Activated CD4-positive, alpha-beta T cell treated with anti-CD3 and anti-CD28 coated beads, Interleukin-10, Interleukin-2, amounts not matched to agents 100 ng/mL and 50 ng/mL, durations not matched to agents 16 hours and 8 hours (primary cell): ENCODE measurements around the gene YEATS4.
A peak's percentile ranks its signal among the peaks of the same experiment; 100 is the strongest.

Experiments
- DNase-seq: peaks from one replicate; pipeline ENCODE4 v3.0.0-alpha.2; 2020

YEATS4 gene

DNA sequence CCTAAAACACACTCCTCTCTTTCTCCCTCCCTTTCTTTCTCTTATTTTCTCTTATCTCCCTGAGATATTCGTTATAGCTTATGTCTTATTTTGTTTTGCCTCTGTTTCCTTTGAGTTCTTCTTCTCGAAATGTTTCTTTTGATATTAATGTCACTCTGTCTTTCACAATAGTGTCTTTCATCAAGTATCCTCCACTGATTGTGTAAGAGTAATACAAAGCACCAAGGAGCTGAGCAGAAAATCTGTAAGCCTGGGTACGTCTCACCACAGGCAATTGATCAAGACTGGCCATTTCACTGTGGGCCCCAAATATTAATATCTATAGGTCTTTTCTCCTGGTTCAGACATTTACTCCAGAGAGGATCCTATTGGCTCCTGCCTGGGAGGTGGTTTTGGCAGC lies 16.2 kb upstream of the YEATS4 start:
- DNase-seq: no peak

DNA sequence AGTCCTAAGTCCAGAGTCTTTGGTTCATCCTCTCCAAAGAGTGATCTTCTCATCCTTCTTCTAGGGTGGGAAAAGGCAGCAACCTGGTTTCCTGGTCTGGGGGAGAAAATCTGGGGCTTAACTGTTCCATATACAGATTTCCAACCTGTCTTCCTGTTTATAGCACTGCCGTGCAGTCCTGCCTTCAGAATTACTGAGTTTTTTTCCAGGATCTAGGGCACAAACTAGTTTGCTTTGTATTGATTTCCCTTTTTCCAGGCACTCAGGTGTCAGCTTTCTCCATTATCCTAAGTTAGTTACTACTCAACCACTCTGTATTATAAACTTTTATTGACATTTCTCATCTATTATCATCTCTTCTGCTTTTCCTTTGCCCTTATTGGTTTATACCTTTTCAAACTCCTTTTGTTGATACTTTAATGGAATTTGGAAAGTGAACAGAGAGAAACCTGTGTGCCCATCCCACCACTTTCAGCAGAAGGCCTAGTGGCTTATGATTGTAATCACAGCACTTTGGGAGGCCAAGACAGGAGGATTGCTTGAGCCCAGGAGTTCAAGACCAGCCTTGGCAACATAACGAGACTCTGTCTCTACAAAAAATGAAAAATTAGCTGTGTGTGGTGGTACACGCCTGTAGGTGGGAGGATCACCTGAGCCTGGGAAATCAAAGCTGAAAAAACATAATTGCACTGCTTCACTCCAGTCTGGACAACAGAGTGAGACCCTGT lies 15.5 kb upstream of the YEATS4 start:
- DNase-seq: no peak

DNA sequence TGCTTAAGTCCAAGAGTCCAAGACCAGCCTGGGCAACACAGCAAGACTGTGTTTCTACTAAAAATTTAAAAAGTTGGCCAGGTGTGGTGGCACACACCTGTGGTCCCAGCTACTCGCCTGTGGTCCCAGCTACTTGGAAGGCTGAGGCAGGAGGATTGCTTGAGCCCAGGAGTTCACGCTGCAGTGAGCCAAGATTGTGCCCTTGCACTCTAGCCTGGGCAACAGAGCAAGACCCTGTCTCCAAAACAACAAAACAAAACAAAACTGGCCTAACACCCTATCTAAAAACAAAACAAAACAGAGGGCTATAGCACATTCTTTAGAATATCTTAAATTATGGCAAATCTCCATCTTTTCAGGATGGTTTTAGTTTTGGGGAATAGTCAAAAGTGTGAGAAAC lies 14.5 kb upstream of the YEATS4 start:
- DNase-seq: no peak

DNA sequence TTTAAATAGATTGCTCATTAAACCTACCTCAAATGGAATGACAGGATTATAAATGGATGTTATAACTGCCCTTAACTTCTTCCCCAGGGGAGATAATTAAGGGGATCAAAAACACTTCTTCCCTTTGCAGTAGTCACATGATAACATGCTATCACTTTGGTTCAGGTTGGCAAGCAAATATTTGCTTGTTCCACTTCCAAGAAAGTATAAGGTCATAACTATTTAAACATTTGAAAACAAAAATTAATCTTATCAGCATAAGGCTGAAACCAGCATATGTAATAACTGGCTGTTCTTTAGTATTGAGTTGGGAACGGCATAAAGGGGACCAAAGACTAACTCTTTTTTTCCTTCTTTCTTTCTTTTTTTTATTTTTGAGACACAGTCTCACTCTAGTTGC lies 13.8 kb upstream of the YEATS4 start:
- DNase-seq: no peak

DNA sequence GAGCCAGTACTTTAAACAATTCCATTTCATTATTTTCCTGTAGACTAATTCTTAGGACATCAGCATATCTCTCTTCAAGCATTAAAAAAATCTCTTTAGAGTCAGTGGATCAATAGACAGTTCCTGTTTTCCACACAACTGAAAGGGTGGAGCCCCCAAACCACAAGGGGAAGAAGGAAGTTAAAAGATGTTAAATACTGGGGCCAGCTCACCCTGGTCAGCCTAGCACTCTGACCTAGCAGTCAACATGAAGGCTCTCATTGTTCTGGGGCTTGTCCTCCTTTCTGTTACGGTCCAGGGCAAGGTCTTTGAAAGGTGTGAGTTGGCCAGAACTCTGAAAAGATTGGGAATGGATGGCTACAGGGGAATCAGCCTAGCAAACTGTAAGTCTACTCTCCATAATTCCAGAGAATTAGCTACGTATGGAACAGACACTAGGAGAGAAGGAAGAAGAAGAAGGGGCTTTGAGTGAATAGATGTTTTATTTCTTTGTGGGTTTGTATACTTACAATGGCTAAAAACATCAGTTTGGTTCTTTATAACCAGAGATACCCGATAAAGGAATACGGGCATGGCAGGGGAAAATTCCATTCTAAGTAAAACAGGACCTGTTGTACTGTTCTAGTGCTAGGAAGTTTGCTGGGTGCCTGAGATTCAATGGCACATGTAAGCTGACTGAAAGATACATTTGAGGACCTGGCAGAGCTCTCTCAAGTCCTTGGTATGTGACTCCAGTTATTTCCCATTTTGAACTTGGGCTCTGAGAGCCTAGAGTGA lies 11.2 kb upstream of the YEATS4 start, which contains the start of gene LYZ:
Gene LYZ (plus strand): TSS at position 220 of the 777 bp plus-strand sequence. CDS start 28 bp downstream, at position 248.
- DNase-seq: no peak

DNA sequence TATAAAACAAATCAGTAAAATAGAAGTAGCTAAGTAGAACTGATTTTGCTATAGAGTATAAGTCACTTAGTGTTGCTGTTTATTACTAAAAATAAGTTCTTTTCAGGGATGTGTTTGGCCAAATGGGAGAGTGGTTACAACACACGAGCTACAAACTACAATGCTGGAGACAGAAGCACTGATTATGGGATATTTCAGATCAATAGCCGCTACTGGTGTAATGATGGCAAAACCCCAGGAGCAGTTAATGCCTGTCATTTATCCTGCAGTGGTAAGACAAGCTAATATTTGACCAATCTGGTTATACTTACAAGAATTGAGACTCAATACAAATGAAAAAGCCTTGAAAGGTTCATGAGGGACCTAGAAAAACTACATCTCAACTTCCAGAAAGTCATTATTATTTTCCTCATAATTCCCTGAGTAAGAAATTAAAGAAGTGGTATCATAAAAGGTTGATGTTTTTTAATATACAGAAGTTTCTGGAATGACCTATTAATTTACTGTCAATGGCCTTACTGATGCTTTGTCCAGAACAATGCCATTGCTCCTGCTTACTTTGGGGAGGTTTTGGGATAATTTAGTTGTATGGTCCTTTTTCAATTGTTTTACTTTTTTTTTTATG lies 9.4 kb upstream of the YEATS4 start:
- DNase-seq: no peak

DNA sequence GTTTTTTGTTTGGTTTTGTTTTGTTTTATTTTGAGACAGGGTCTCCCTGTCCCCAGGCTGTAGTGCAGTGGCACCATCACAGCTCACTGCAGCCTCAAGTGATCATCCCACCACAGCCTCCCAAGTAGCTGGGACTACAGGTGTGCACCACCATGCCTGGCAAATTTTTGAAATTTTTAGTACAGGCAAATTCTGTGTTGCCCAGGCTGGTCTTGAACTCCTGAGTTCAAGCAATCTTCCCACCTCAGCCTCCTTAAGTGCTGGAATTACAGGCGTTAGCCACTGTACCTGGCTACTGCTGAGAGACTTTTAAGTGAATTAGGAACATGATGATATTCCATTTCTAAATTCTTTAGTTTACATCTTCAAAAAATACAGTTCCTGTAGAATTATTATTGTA lies 8.8 kb upstream of the YEATS4 start:
- no peak for DNase-seq

DNA sequence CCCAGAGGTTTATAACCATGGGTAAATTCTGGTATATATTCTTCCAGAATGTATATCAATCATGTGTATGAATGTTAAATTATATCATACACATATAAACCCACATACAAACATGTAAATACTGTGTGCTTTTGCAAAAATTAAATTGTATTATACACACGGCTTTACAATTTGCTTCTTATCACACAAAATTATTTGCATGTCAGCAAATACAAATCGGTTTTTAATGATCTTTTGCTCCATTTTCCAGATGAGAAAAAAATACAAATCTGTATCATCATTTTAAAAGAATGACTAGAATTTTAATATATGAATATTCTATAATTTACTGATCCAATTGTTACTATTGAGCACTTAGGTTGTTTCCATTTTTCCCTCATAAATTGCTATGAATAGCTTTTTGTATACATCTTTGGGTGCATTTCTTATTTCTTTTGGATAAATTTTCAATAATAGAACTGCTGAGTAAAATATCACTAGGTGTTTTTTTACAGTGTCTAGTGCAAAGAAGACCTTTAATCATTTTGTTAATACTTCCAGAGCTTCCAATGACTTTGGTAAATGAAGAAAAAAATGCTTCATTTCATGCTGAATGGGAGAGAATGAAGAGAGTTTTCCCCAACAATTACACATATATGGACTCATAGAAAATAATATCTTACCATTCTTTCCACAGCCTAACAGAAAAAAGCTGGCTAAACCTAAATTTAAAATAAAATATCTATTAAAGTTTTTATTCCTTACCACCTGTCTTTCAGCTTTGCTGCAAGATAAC lies 7.9 kb upstream of the YEATS4 start:
- DNase-seq: no peak

DNA sequence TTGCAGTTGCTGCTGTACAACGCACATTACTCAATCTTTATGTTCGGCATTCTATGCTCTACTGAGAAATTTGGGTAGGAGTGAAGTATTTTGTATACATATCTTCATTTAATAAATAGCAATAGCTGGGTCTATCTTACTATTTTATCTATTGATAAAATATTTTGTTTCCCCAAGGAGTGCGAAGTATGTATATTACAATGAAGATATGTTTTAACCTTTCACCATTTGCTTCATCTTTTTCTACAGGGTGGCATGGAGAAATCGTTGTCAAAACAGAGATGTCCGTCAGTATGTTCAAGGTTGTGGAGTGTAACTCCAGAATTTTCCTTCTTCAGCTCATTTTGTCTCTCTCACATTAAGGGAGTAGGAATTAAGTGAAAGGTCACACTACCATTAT lies 6.6 kb upstream of the YEATS4 start:
- DNase-seq: no peak

DNA sequence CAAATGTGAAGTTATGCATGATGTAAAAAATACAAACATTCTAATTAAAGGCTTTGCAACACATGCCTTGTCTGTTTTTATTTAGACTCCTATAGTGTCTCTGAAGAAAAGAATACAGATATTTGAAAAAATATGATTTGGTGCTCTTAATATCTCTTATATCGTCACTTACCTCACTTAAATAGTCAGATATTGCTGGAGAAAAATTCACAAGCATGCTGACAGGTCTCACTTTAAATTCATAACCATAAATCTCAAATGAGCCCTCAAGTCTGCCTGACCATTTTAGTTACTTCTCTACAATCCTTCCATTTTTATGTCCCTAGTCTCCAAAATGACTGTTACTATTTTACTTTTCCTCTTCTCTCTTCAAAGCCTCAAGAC lies 5.4 kb upstream of the YEATS4 start:
- no peak for DNase-seq

DNA sequence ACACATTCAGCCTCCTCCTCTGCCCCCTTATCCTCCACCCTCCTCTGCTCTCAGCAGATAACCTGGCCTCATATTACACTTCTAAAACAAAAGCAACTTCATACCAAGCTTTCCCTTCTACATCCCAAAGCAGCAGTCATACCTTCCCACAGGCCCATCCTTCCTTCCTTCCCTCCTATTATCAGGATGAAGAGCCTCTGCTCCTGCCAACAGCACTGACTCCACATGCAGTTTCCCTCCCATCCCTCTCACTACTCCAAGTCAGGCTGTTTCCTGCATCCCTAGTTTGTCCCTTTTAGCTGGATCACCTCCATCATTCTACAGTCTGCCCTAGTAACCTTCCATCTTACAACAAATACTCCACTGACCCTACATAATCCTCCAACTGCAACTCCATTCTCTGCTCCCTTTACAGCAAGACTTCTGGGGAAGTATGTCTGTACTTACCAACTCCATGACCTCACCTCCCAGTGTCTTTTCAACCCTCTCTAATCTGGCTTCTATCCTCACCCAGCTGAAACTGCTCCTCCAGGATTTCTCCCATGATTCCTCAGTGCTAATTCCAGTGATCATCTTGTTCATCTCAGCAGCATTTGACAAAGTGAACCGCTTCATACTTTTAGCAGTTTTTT lies 4.9 kb upstream of the YEATS4 start:
- no peak for DNase-seq

DNA sequence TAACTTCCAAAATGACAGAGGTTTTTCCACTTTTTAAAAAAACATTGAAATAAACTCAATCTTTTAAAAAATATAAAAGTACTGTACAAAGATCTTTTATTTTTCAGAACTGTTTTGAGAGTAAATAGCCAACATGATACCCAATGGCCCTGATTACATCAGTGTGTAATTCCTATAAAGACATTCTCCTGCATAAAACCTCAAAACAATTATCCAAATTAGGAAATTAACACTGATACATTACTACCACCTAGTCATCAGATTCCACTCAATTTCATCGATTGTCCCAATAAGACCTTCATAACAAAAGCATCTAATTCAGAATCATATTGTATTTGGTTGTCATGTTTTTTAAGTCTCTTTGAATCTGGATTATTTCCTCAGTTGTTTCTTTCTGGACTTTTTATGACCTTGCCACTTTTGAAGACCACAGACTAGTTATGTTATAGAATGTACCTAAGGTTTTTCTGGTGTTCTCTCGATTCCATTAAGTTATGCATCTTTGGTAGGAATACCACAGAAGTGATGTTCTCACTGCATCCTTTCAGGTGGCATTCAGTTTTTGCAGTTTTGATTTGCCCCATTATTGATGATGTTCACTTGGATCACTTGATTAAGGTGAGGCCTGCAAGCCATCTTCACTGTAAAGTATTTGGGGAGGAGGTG lies 4.0 kb upstream of the YEATS4 start:
- DNase-seq: no peak

DNA sequence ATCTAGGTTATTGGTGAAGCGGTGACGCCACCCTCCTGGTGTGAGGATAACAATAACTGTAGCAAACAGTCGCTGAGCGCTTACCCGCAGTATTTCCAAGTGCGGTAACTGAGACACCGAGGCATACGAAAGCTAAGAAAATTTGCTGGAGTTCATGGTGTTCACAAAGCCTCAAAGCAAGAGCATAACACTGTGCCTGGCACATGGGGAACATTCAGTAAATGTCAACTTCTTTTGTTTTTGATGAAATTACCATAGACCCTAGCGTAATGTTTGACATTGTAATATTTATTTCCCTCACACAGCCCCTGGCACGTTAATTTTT lies 767 bp downstream of the YEATS4 start:
- DNase-seq: no peak

DNA sequence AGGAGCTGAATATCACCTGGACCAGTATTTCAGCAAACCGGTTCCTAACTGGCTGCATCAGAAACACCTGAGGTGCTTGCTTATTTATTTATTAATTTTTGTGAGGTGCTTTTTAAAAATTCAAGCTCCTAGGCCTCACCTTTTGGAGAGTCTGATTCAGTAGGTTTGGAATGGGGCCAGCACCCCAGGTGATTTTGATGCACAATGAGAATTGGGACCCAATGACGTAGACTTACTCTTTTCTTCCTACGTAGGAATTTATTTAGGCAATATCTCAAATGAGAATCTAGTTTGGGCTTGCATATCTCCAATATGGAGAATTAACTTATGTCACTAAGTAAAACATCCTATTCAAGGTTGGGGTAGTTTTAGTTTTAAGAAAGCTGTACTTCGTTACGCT lies 7.3 kb downstream of the YEATS4 start:
- DNase-seq: no peak

DNA sequence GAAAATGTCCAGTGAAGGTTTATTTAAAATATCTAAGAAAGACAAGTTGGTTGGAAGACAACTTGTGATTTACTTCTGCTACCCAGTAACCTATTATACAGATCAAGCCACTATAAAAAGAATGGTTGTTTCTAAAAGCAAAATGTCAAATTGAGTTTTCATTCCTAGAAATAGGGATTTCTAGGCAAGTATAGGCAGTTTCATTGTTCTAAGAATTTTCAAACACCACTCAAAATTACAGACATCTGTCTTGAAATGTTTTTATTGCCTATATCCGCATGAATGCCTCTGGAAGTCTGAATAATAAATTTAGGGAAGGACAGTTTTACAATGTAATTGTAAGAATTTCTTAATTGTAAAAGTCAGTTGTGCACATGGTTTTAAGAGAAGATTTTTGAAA lies 8.6 kb downstream of the YEATS4 start:
- no peak for DNase-seq

DNA sequence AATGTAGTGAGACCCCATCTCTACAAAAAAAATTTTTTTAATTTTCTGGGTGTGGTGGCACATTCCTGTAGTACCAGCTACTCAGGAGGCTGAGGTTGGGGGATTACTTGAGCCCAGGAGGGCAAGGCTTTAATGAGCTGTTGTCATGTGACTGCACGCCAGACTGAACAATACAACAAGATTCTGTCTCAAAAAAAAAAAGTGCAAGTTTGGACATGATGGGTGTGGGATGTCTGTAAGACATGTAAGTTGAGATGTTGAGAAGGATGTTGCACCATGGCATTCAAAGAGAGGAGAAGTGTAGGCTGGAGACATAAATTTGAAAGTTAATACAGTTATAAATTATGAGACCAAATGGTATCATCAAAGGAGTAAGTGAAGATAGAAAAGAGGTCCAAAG lies 23.5 kb downstream of the YEATS4 start:
- no peak for DNase-seq

DNA sequence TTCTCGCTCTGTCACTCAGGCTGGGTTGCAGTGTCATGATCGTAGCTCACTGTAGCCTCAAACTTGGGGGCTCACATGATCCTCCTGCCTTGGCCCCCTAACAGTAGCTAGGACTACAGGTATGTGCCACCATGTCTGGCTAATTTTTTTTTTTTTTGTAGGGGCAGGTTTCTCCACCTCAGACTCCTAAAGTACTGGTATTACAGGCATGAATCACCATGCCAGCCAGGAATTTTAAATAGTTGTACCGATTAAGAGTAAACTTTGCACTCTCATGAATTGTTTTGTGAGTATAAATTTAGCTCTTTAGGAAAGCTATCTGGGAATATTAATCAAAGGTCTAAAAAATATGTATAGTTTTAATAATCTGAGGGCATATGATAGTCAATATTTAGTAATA lies 25.5 kb downstream of the YEATS4 start:
- no peak for DNase-seq

DNA sequence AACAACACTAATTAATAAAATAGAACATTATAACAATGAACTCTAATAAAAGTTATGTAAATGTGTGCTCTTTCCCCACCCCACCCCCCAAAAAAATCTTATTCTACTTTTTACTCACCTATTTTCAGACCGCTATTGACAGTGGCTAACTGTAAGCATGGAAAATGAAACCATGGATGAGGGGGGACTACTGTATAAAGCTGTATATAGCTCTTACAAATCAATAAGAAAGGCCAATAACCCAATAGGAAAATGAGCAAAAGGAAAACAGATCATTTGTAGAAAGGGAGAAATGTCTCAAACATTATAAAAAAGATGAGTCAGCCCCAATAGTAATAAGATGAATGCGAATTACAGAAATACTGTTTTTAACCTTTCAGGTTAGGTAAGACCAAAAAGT lies 27.4 kb downstream of the YEATS4 start:
- peak; percentile 28 for DNase-seq

DNA sequence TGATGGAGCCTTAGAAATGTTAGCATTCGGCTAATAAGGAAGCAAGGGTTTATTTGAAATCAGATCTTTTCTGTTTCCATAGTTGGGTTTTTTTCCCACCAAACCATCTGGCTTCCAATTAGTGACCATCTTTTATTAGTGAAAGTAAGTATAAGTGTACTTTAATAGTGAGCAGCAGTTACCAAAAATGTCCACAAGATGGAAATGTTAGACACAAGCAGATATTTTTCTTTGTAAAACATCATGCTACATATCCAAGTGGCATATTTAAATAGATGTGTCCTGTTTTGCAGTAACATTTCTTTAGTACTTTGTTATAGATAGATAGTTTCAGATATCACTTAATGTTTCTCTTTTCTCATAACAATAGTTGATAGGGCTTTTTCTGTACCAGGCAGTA lies 28.8 kb downstream of the YEATS4 start:
- peak; percentile 7 for DNase-seq

DNA sequence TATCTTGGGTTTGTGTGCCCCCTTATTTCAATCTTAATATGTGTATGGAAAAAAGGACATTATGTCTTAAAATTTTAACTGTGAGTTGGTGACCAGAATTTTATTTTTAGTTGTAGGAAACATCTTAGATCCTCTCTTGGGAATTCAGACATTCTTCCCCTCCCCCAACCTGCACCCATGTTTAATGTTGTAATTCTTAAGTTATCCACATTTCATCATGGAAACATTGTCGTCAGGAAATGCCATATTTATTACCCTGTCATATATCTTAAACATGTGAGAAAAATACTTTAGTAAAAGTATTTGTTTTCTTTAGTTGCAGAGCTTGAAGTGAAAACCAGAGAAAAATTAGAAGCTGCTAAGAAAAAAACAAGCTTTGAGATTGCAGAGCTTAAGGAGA lies 30.3 kb downstream of the YEATS4 start:
- DNase-seq: no peak

DNA sequence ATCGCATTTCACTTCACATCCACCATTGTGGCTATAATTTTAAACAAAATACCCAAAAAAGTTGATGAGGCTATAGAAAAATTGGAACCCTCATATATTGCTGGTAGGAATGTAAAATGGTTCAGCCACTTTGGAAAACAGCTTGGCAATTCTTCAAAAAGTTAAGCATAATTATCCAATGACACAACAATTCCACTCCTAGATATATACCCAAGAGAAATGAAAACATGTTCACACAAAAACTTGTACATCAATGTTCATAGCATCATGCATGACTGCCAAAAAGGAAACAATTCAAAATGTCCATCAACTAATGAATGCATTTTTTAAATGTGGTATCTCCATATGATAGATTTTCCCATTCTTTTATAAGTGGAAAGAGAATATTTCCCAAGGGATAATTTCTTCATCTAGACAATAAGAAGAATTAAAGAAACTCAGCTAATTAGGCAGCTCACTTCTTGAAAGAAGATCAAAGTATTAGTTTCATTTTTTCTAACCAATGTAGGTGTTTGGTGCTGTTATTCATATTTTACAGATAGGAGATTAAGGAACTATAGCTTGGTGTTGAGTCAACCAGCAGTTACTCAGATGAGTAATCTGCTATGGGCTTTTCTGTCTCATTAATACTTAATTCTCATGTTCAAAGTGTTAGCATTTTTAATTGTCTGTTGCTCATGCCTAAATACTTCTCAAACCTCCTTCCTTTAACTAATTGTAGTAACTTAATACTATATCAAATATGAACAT lies 32.8 kb downstream of the YEATS4 start:
- DNase-seq: peak; percentile 30

DNA sequence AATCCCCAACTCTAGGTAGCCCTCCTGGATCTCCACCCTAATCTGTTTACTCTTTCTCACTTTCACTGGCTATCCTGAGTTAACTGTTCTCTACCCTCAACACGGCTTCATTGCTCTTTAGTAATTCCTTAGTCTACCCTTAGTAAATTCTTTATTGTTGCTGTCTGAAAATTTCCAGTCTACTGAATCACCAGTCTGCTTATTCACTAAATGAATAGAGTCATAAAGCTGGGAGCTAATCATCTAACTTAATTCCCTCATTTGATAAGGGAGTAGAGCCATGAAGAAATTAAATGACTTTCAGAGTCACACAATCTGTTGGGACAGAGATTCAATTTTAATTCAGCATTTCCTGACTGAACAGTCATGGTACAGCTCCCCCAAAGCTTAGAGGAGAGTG lies 36.5 kb downstream of the YEATS4 start:
- DNase-seq: no peak
